Panc1 (cell line): ENCODE measurements around the gene PITPNM2. TPM values are rescaled to one million over a fixed set of nuclear protein-coding genes. Genes with fewer than 3 reads are reported as not detected.

Experiments used
- ATAC-seq: fragments of 200-7000 bp; cut with Tn5 transposase; 2 replicates; pipeline ENCODE4 v1.9.1; 2020; ENCODE audit warnings: mild to moderate bottlenecking, moderate library complexity
- BruUV-seq: library from RNA; stranded (reverse); fragments of 400-500 nt; replicated peaks from 2 replicates; lab custom pipeline; 2021; lab: Mats Ljungman, UMichigan
- CTCF ChIA-PET: fragments of 300-600 bp; sonication (Branson Sonifier 250); formaldehyde crosslinking; loops from one replicate; lab custom pipeline; 2022; ENCODE audit warnings: antibody characterized with exemption; lab: Charles Lee
- POLR2A ChIA-PET: fragments of 300-600 bp; sonication (Branson Sonifier 250); formaldehyde crosslinking; loops from one replicate; lab custom pipeline; 2022; ENCODE audit warnings: antibody characterized with exemption; lab: Charles Lee
- DNase-seq: peaks from one replicate; pipeline ENCODE4 v3.0.0-alpha.2; 2010; ENCODE audit warnings: low read depth, low spot score
- H3K27ac ChIP-seq: 2 replicates; pipeline ENCODE4 v1.5.1; 2011; ENCODE audit warnings: mild to moderate bottlenecking, low read length, inconsistent platforms
- H3K27me3 ChIP-seq: fragments of 200-500 bp; sonication (Bioruptor generic); 2 replicates; pipeline ENCODE4 v1.6.0; 2014; ENCODE audit warnings: low read length, inconsistent platforms; ENCODE audit not compliant: control insufficient read depth, insufficient read depth
- H3K36me3 ChIP-seq: fragments of 200-500 bp; sonication (Bioruptor generic); 2 replicates; pipeline ENCODE4 v1.5.1; 2014; ENCODE audit warnings: inconsistent platforms, mild to moderate bottlenecking, low read length, moderate library complexity; ENCODE audit not compliant: control insufficient read depth, insufficient read depth
- H3K4me1 ChIP-seq: 2 replicates; pipeline ENCODE4 v1.5.1; 2011; ENCODE audit warnings: inconsistent platforms, mild to moderate bottlenecking, low read length, moderate library complexity; ENCODE audit not compliant: control insufficient read depth, insufficient read depth
- H3K4me3 ChIP-seq, 2 experiments: 2 replicates each; pipeline ENCODE4 v1.5.1; 2011 to 2012; ENCODE audit warnings: low read depth in 2 of 2, low read length in 2 of 2, mild to moderate bottlenecking in 2 of 2, inconsistent platforms in 1 of 2, moderate library complexity in 1 of 2
- H3K9me3 ChIP-seq: fragments of 200-500 bp; sonication (Bioruptor generic); 2 replicates; pipeline ENCODE4 v1.5.1; 2014; ENCODE audit warnings: low read depth, mild to moderate bottlenecking, inconsistent platforms, low read length, moderate library complexity; ENCODE audit not compliant: control insufficient read depth, insufficient read depth
- POLR2AphosphoS5 ChIP-seq: IDR thresholded peaks from 2 replicates; pipeline ENCODE4 v1.6.1; 2012; ENCODE audit warnings: mild to moderate bottlenecking, low read depth, low read length, moderate library complexity
- SIN3A ChIP-seq: IDR thresholded peaks from 2 replicates; pipeline ENCODE4 v1.6.1; 2012; ENCODE audit warnings: low read depth, mild to moderate bottlenecking, low read length, moderate library complexity, borderline replicate concordance; ENCODE audit not compliant: insufficient read depth
- TCF7L2 ChIP-seq: IDR thresholded peaks from 2 replicates; pipeline ENCODE4 v1.6.1; 2011; ENCODE audit warnings: mild to moderate bottlenecking, low read depth, low read length, inconsistent platforms
- in situ Hi-C: cut with HindIII; loops from 2 replicates; pipeline ENCODE4 v1.10.0; 2016; ENCODE audit warnings: low sequenced_read_pairs, low pct_unique_long_range_greater_than_20kb
- intact Hi-C: fragments of 100-400 bp; cut with micrococcal nuclease; formaldehyde crosslinking; loops from one replicate; pipeline ENCODE4 v1.10.0; 2022; ENCODE audit not compliant: unreplicated experiment
- total RNA-seq: library from RNA; stranded (reverse); gene quantifications from one replicate; pipeline ENCODE4 v1.2.1, GENCODE V29; 2021; ENCODE audit not compliant: unreplicated experiment
- TF ChIP-seq, protein P1 (sequence below): fragments of 450-650 bp; IDR thresholded peaks from 2 replicates; pipeline ENCODE4 v1.5.1; 2017; ENCODE audit warnings: mild to moderate bottlenecking
- TF ChIP-seq, protein P2 (sequence below), 2 experiments: IDR thresholded peaks; 2 replicates each; pipeline ENCODE4 v1.6.1; 2011 to 2012; ENCODE audit warnings: low read depth in 2 of 2, control low read depth in 1 of 2, low read length in 1 of 2, mild to moderate bottlenecking in 1 of 2, moderate library complexity in 1 of 2; ENCODE audit not compliant: insufficient read depth in 1 of 2

PITPNM2 gene
- total RNA-seq, 1 experiment from 2014 or later, result 26.4 TPM

DNA sequence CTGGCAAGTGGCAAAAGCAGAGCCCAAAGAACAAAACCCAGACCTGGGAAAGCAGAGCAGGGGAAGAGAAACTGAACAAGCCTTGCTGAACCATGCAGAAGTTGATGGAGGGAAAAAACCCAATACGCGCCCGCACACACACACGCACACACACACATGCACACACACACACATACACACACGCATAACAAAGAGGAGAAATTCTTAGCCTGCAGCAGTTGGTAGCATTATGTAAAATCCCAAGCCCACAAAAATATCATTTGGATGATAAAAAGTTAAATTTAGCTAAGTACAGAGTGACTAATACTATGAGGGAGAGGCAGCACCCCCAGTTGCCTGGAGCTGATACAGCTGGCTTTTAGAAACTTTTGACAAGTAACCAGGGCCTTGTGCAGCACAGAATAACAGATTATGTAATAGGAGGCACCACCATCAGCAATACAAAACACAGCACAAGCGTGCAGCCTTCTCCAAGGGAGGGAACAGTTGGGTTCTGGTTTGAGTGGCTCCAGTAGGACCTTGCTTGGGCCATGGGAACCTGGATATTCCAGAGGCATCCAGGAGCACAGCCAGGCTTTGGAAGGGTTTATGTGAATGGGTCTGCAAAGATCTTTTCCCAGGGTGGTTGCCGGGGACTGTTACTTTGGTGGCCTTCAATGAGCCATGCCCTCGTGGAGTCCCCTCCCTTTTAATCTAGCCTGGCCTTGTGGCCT, 35.3 kb downstream of the PITPNM2 start:
- CTCF ChIA-PET, result no interaction called here
- POLR2A ChIA-PET, result interaction anchor here (0.7 kb wide), 1 partner anchor 355 kb away, joined by 12 read pairs; no protein-coding TSS in a partner anchor
- no peak for ATAC-seq
- DNase-seq, result no peak
- Histone ChIP-seq H3K27me3 (no peaks in the 10 kb centered on the region), H3K27ac (no peak overlapping the region), H3K4me1 (peaks cover 1% of the 10 kb centered on the region), H3K9me3 (no peaks in the 10 kb centered on the region), H3K36me3 (no peaks in the 10 kb centered on the region), H3K4me3 (no peak overlapping the region)
- intact Hi-C loops, result no loop called here
- no TSS peak for BruUV-seq
- in situ Hi-C loops, result no loop called here
- TF ChIP-seq, protein P1, sequence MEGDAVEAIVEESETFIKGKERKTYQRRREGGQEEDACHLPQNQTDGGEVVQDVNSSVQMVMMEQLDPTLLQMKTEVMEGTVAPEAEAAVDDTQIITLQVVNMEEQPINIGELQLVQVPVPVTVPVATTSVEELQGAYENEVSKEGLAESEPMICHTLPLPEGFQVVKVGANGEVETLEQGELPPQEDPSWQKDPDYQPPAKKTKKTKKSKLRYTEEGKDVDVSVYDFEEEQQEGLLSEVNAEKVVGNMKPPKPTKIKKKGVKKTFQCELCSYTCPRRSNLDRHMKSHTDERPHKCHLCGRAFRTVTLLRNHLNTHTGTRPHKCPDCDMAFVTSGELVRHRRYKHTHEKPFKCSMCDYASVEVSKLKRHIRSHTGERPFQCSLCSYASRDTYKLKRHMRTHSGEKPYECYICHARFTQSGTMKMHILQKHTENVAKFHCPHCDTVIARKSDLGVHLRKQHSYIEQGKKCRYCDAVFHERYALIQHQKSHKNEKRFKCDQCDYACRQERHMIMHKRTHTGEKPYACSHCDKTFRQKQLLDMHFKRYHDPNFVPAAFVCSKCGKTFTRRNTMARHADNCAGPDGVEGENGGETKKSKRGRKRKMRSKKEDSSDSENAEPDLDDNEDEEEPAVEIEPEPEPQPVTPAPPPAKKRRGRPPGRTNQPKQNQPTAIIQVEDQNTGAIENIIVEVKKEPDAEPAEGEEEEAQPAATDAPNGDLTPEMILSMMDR, result no peak
- TF ChIP-seq, protein P2, sequence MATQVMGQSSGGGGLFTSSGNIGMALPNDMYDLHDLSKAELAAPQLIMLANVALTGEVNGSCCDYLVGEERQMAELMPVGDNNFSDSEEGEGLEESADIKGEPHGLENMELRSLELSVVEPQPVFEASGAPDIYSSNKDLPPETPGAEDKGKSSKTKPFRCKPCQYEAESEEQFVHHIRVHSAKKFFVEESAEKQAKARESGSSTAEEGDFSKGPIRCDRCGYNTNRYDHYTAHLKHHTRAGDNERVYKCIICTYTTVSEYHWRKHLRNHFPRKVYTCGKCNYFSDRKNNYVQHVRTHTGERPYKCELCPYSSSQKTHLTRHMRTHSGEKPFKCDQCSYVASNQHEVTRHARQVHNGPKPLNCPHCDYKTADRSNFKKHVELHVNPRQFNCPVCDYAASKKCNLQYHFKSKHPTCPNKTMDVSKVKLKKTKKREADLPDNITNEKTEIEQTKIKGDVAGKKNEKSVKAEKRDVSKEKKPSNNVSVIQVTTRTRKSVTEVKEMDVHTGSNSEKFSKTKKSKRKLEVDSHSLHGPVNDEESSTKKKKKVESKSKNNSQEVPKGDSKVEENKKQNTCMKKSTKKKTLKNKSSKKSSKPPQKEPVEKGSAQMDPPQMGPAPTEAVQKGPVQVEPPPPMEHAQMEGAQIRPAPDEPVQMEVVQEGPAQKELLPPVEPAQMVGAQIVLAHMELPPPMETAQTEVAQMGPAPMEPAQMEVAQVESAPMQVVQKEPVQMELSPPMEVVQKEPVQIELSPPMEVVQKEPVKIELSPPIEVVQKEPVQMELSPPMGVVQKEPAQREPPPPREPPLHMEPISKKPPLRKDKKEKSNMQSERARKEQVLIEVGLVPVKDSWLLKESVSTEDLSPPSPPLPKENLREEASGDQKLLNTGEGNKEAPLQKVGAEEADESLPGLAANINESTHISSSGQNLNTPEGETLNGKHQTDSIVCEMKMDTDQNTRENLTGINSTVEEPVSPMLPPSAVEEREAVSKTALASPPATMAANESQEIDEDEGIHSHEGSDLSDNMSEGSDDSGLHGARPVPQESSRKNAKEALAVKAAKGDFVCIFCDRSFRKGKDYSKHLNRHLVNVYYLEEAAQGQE (IDR thresholded peaks at IDR 0.05; ENCODE audit: insufficient read depth in 1 of 2, low read depth in 2 of 2, low read length in 1 of 2), result no peak
- TF ChIP-seq SIN3A, result no peak
- TF ChIP-seq TCF7L2, result no peak
- no peak for TF ChIP-seq POLR2AphosphoS5

- Histone ChIP-seq H3K27me3 (no peaks in the 10 kb centered on the region), H3K36me3 (no peaks in the 10 kb centered on the region), H3K4me3 (no peak overlapping the region), H3K4me1 (no peaks in the 10 kb centered on the region; the same call in none of the 2 replicates), H3K27ac (no peak overlapping the region), H3K9me3 (no peaks in the 10 kb centered on the region)
- ChIA-PET POLR2A (interaction anchor here (0.5 kb wide), 1 partner anchor 338 kb away, joined by 7 read pairs; no protein-coding TSS in a partner anchor), CTCF (interaction anchor here (0.6 kb wide), 1 partner anchor 697 kb away, joined by 3 read pairs; no protein-coding TSS in a partner anchor)
- no TSS peak for BruUV-seq
- DNase-seq (no peak), ATAC-seq (no peak)
- in situ Hi-C loops (no loop called here), intact Hi-C loops (no loop called here)
- no peak for TF ChIP-seq SIN3A
- no peak for TF ChIP-seq POLR2AphosphoS5
- no peak for TF ChIP-seq TCF7L2
- TF ChIP-seq, protein P2 (IDR thresholded peaks at IDR 0.05; ENCODE audit: insufficient read depth in 1 of 2, low read depth in 2 of 2, low read length in 1 of 2), result no peak
- TF ChIP-seq, protein P1, result no peak
These were observed 36.4 kb downstream of the PITPNM2 start for GRCh38 chr12:123114304-123115083.
